Activated CD4-positive, alpha-beta T cell treated with anti-CD3 and anti-CD28 coated beads, Interleukin-2, amount 50 U/mL, for 1 hour (primary cell): Measurements from ENCODE around the gene JMJD1C.
"Not testable (repeated sequence)": the region's sequence is repeated elsewhere in the genome, so short reads cannot be mapped to it uniquely, and the experiment has no call there.

Experiments used
- DNase-seq: peaks from one replicate; pipeline ENCODE4 v3.0.0-alpha.2; 2020

Gene JMJD1C

GRCh38 chr10:63155388-63156020, 310.3 kb downstream of the JMJD1C start:
- no peak for DNase-seq

GRCh38 chr10:63154546-63155387, 311.0 kb downstream of the JMJD1C start:
- no peak for DNase-seq

DNA sequence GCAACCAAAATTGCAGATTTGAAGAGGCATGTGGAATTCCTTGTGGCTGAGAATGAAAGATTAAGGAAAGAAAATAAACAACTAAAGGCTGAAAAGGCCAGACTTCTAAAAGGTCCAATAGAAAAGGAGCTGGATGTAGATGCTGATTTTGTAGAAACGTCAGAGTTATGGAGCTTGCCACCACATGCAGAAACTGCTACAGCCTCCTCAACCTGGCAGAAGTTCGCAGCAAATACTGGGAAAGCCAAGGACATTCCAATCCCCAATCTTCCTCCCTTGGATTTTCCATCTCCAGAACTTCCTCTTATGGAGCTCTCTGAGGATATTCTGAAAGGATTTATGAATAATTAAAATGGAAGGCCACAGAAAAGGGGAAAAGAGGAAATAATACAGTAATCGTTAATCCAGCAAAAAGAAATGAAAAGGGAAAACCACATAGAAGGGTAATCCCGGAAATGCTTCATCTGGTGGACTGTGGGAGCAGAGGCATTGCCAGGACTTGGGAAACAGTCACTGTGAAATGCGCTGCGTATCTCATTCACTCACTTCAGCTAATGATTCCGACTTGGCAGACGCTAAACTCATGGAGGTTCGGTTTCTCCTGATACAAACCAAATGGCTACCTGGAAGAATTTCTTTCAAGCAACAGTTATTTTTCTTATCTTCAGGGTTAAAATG, 311.8 kb downstream of the JMJD1C start:
- not testable (repeated sequence) for DNase-seq

DNA sequence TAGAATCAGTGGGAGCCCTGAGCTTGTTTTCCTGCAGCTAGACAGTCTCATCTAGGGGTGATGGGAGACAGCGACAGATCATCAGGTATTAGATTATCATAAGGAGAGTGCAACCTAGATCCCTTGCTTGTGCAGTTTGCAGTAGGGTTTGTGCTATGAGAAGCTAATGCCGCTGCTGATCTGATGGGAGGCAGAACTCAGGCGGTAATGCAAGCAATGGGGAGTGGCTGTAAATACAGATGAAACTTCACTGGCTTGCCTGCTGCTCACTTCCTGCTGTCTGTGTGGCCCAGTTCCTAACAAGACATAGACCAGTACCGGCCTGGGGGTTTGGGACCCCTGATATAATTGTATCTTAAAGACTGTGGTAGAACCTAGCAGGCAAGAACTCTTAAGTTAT, 315.0 kb downstream of the JMJD1C start:
- no peak for DNase-seq

GRCh38 chr10:63146503-63146902, 319.3 kb downstream of the JMJD1C start:
- DNase-seq = no peak

DNA sequence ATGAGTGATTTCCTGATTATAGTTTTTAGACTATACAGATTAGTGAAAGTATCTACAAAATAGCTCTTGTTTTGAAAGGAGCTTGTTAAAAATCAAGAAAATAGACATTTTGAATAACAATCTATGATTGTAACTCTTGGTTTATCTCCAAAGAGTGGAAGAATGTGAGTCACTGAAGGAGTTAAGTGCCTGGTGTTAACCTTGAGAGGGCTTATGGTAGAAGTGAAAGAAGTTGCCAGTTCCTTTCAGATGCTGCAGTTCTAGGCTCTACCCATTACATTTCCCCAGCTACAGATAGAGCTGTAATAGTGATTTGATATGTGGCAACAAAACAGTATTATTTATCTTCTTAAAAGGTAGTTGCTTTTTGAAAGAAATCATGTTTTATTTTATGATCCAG, 320.0 kb downstream of the JMJD1C start:
- no peak for DNase-seq

- DNase-seq = no peak
These were observed 321.8 kb downstream of the JMJD1C start for GRCh38 chr10:63143987-63144386.

- DNase-seq = no peak
These were observed 323.6 kb downstream of the JMJD1C start for GRCh38 chr10:63142136-63142535.

- no peak for DNase-seq
These were observed 325.7 kb downstream of the JMJD1C start for GRCh38 chr10:63140077-63140476.

GRCh38 chr10:63137306-63137705, 328.5 kb downstream of the JMJD1C start:
- no peak for DNase-seq

GRCh38 chr10:63133821-63134557, 331.8 kb downstream of the JMJD1C start:
- DNase-seq = no peak

GRCh38 chr10:63133056-63133820, 332.5 kb downstream of the JMJD1C start, which contains the start of gene NRBF2:
Gene NRBF2 (plus strand): TSS chr10:63133328. CDS start chr10:63133471, 143 bp downstream.
- DNase-seq = peak; percentile 96

DNA sequence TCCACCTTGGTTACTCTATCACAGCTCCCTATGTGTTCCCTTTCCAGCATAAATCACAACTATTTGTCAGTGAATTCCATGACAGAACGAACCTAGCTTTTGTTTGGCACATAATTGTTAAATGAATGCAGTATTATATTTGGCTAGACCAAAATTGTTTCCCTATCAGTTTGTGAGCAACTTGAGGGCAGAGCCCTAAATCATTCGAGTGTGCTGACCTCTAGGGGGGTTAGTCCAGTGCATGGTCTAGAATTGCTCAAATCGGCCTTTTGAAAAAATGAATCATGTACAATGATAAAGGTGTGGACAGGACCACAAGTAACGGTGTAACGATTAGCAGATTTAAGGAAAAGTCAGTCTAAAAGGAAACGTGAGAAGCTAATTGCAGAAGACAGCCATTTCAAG, 333.1 kb downstream of the JMJD1C start:
- no peak for DNase-seq

DNA sequence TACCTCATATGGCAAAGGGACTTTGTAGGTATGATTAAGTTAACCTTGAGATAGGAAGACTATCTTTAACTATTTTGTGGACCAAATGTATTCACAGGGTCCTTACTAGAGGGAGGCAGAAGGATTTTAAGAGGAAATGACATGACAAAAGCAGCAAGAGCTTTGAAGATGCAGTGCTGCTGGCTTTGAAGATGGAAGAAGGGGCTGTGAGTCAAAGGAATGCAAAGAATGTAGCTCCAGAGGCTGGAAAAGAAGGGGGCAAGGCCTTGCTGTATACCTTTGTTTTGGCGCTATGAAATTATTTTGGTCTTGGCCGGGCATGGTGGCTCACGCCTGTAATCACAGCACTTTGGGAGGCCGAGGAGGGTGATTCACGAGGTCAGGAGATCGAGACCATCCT, 335.9 kb downstream of the JMJD1C start:
- DNase-seq = no peak

- no peak for DNase-seq
These were observed 337.3 kb downstream of the JMJD1C start for GRCh38 chr10:63128443-63128842.

DNA sequence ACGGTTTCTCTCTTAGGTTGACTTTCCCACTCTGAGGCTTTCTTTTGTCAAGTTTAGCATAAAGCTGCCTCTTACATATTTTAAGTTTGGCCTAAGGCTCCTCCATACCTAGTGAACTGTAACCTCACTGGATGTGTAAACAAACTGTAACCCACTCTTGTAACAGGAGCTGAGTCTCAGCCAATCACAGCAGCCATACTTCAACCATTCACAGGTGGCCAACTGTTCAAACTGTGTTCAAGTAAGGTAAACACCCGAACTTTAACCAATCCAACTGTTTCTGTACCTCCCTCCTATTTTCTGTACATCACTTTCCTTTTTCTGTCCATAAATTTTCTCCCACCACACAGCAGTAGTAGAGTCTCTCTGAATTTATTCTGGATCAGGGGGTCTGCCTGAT, 340.3 kb downstream of the JMJD1C start:
- DNase-seq = no peak

GRCh38 chr10:63123727-63124362, 341.9 kb downstream of the JMJD1C start:
- no peak for DNase-seq

GRCh38 chr10:63120554-63120953, 345.2 kb downstream of the JMJD1C start:
- no peak for DNase-seq

- DNase-seq = no peak
These were observed 346.7 kb downstream of the JMJD1C start for GRCh38 chr10:63119041-63119440.
